ENCODE measurements around the gene E4F1.

DNA sequence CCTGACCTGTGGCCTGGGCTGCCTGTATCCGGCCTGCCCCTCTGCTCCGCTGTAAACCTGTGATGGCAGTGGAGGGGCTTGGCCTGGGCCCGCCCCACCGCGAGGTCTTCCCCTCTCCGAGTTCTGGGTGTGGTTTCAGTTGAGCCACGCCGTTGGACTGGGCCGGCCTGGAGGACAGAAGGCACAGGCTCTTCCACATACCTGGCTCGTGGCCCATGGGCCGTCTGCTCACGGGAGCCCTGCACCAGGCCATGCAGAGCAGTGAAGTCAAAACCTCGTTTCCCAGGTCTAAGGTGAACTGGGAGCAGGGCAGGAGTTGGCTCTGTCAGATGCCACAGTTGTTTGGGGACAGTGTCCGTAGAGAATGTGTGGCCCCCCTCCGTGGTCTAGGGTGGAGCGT, 50.1 kb downstream of the E4F1 start:
- TF ChIP-seq, protein P1, sequence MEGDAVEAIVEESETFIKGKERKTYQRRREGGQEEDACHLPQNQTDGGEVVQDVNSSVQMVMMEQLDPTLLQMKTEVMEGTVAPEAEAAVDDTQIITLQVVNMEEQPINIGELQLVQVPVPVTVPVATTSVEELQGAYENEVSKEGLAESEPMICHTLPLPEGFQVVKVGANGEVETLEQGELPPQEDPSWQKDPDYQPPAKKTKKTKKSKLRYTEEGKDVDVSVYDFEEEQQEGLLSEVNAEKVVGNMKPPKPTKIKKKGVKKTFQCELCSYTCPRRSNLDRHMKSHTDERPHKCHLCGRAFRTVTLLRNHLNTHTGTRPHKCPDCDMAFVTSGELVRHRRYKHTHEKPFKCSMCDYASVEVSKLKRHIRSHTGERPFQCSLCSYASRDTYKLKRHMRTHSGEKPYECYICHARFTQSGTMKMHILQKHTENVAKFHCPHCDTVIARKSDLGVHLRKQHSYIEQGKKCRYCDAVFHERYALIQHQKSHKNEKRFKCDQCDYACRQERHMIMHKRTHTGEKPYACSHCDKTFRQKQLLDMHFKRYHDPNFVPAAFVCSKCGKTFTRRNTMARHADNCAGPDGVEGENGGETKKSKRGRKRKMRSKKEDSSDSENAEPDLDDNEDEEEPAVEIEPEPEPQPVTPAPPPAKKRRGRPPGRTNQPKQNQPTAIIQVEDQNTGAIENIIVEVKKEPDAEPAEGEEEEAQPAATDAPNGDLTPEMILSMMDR (IDR thresholded peaks at IDR 0.05; ENCODE audit: borderline replicate concordance, extremely low read depth, low read length, poor library complexity, severe bottlenecking) = no peak
- no peak for TF ChIP-seq EZH2 (IDR thresholded peaks at IDR 0.05; ENCODE audit: borderline replicate concordance, low read depth, low read length, severe bottlenecking)
